SK-N-MC (cell line): ENCODE results near the gene SZT2.

Experiments used
- EZH2 ChIP-seq: fragments of 200-600 bp; sonication (generic); IDR thresholded peaks from one replicate; pipeline ENCODE4 v1.6.1; 2017; ENCODE audit warnings: antibody characterized with exemption
- FOXP2 ChIP-seq: optimal IDR thresholded peaks from 2 replicates; pipeline ENCODE3; 2011; ENCODE audit warnings: mild to moderate bottlenecking, moderate library complexity; ENCODE audit not compliant: insufficient read depth; ENCODE audit errors: extremely low read length, control extremely low read depth
- POLR2AphosphoS5 ChIP-seq: IDR thresholded peaks from 2 replicates; pipeline ENCODE4 v1.6.1; 2012; ENCODE audit warnings: mild to moderate bottlenecking, low read depth, low read length, borderline replicate concordance

GRCh38 chr1:43451701-43452532 lies 62.2 kb downstream of the SZT2 start:
- no peak for TF ChIP-seq EZH2
- no peak for TF ChIP-seq POLR2AphosphoS5
- no peak for TF ChIP-seq FOXP2
